Astrocyte of the spinal cord (primary cell): ENCODE data around the gene TOMM20.

Experiments used
- DNase-seq: peaks from one replicate; pipeline ENCODE4 v3.0.0; 2011; ENCODE audit warnings: low read depth, low spot score
- H3K4me3 ChIP-seq: 2 replicates; pipeline ENCODE4 v1.5.1; 2011; ENCODE audit warnings: low read depth, mild to moderate bottlenecking, low read length, moderate library complexity
- in situ Hi-C: cut with HindIII; loops from 2 replicates; pipeline ENCODE4 v1.10.0; 2017; ENCODE audit warnings: low sequenced_read_pairs
- TF ChIP-seq, protein P1 (sequence below): IDR thresholded peaks from 2 replicates; pipeline ENCODE4 v1.5.1; 2012; ENCODE audit warnings: low read depth, mild to moderate bottlenecking, low read length, inconsistent platforms

Gene TOMM20

DNA sequence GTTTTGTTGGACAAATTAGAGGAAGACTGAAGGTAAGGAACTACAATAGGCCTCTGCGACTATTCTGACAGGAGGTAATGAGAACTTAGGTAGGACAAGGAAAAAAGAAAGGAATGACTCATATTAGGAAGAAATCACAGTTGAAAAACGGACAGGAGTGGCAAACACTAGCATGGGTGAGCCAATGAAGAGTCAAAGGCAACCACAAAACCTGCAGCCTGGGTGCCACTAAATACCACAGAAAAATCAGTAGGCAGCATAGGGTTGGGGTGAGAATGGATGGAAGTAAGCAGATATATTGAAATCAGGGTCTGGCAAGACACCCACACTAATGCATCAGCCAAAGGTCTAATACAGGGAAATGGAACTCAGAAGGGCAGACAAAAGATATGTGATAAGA is 22.4 kb upstream of the TOMM20 start:
- TF ChIP-seq, protein P1, sequence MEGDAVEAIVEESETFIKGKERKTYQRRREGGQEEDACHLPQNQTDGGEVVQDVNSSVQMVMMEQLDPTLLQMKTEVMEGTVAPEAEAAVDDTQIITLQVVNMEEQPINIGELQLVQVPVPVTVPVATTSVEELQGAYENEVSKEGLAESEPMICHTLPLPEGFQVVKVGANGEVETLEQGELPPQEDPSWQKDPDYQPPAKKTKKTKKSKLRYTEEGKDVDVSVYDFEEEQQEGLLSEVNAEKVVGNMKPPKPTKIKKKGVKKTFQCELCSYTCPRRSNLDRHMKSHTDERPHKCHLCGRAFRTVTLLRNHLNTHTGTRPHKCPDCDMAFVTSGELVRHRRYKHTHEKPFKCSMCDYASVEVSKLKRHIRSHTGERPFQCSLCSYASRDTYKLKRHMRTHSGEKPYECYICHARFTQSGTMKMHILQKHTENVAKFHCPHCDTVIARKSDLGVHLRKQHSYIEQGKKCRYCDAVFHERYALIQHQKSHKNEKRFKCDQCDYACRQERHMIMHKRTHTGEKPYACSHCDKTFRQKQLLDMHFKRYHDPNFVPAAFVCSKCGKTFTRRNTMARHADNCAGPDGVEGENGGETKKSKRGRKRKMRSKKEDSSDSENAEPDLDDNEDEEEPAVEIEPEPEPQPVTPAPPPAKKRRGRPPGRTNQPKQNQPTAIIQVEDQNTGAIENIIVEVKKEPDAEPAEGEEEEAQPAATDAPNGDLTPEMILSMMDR: no peak
- no peak overlapping the region for H3K4me3 ChIP-seq
- in situ Hi-C loops: no loop called here
- DNase-seq: no peak

DNA sequence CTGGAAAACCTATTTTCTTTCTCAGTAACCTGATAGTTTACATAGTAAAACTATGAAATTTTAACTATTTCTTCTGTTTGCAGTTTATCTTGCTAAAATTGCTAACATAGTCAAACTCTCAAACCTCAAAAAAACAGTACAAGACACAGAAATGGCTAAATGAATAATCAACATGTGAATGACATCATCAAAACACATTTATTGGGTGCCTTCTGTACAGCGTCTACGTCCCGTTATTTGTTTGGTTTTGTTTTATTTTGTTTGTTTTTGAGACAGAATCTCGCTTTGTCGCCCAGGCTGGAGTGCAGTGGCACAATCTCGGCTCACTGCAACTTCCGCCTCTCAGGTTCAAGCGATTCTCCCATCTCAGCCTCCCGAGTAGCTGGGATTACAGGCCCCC is 21.2 kb upstream of the TOMM20 start:
- DNase-seq: no peak

DNA sequence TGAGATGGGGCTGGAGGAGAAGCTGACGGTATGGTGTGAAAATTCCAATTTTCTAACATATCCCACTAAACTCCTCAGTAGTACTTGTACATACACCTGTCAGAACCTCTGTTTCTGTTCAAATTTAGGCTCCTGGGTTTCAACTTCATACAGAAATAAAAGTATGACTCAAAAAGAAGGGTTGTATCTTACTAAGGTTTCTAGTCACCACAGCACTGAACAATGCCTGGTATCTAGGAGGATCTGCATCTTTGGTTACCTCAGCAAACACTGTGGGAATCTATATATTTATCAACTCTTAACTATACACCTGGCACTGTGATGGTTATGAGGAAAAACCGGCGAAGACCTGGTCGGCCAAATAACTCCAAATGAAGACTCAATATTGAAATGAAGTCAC is 18.6 kb upstream of the TOMM20 start:
- no peak overlapping the region for H3K4me3 ChIP-seq
- no peak for DNase-seq
- in situ Hi-C loops: no loop called here
- TF ChIP-seq, protein P1: no peak

More for the DNA sequence above, 21.2 kb upstream of the TOMM20 start:
- TF ChIP-seq, protein P1: no peak
- in situ Hi-C loops: no loop called here
- no peak overlapping the region for H3K4me3 ChIP-seq

DNA sequence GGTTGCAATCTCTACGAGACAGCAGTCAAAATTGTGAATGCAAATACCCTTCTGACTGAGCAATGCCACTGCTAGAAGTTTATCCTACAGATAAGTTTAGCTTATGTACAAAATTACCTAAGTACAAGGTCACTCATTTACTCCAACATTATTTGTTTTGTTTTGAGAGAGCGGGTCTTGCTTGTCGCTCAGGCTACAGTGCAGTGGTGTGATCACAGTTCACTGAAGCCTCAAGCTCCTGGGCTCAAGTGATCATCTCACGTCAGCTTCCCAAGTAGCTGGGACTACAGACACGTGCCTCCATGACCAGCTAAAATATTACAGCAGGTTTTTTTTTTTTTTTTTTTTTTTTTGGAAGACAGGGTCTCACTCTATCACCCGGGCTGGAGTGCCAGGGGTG is 17.0 kb upstream of the TOMM20 start:
- H3K4me3 ChIP-seq: no peak overlapping the region
- DNase-seq: no peak
- in situ Hi-C loops: no loop called here
- TF ChIP-seq, protein P1: no peak

DNA sequence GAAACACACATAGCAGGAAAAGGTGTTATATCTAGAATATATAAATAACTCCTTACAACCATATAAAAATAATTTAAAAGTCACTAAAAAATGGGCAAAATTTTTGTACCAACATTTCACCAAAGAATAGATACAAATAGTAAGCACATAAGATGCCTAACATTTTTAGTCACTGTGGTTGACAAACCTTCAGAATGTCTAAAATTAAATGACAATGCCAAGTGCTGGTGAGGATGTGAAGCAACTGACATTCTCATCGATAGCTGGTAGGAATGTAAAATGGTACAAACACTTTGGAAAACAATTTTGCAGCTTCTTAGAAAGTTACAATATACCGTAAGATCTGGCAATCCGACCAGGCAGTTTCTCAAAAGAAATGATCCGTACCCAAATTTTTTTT is 14.4 kb upstream of the TOMM20 start:
- H3K4me3 ChIP-seq: no peak overlapping the region
- TF ChIP-seq, protein P1: no peak
- no peak for DNase-seq
- in situ Hi-C loops: no loop called here

DNA sequence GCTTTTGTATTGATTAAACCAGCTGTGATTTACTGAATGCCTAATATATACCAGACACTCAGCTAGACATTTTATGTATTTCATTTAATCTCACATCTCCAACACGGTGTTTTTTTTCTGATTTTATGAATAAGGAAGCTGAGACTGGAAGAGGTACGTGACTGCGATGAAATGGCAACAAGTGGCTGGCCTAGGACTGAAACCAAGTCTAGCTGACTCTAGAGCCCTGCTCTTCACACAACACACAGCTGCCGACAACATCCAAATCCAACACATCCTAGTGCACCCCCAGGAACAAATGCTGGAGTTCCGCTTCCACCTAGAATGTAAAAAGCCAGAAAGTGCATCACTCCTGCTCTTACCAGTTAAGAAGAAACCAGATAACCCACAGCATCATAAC is 10.7 kb upstream of the TOMM20 start:
- TF ChIP-seq, protein P1: no peak
- in situ Hi-C loops: no loop called here
- H3K4me3 ChIP-seq: no peak overlapping the region
- no peak for DNase-seq

DNA sequence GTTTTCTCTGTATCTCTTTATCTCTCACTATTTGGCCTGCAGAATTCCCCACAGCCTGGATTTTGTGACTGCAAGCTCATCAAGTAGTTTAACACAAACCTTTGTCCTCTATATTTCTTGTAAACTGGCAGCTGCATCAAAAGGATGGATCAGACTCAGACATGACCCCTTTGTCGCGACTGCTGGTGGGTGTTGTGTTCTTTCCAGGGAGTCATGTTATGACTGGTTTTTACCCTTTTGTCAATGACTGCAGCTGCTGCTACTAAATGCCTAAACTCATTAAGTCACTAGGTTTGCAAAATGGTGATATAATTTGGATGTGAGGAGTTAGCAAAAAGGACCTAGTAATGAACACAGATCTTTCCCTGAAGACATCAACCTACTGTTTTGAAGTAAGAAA is 10.2 kb upstream of the TOMM20 start:
- no peak overlapping the region for H3K4me3 ChIP-seq
- TF ChIP-seq, protein P1: no peak
- no peak for DNase-seq
- in situ Hi-C loops: no loop called here
